Keratinocyte (primary cell): Measurements from ENCODE around the gene HECTD1. TPM values are rescaled to one million over a fixed set of nuclear protein-coding genes. Genes with fewer than 3 reads are reported as not detected.

Source experiments
- DNase-seq: peaks from one replicate; pipeline ENCODE4 v3.0.0-alpha.2; 2011; ENCODE audit warnings: low read depth, missing footprints, low spot score
- FAIRE-seq: peaks from 2 replicates; lab custom pipeline; 2011; peaks lifted over from hg19 to GRCh38; lab: Jason Lieb, UNC
- H2AFZ ChIP-seq: 2 replicates; pipeline ENCODE4 v1.6.0; 2012; ENCODE audit warnings: low read length, control low read depth, inconsistent platforms; ENCODE audit not compliant: control insufficient read depth
- H3K27ac ChIP-seq: 2 replicates; pipeline ENCODE4 v1.5.1; 2011; ENCODE audit warnings: low read length; ENCODE audit not compliant: control insufficient read depth, insufficient read depth
- H3K27me3 ChIP-seq: 3 replicates; pipeline ENCODE4 v1.6.0; 2011; ENCODE audit warnings: low read length; ENCODE audit not compliant: control insufficient read depth, insufficient read depth; ENCODE audit errors: extremely low read depth
- H3K36me3 ChIP-seq, 2 experiments: 2 replicates in 1 of 2; 3 replicates in 1 of 2; pipeline ENCODE4 v1.5.1; 2011; ENCODE audit warnings: low read length in 2 of 2, mild to moderate bottlenecking in 1 of 2; ENCODE audit not compliant: control insufficient read depth in 2 of 2, insufficient read depth in 2 of 2; ENCODE audit errors: extremely low read depth in 1 of 2
- H3K4me1 ChIP-seq: 3 replicates; pipeline ENCODE4 v1.5.1; 2011; ENCODE audit warnings: low read length; ENCODE audit not compliant: control insufficient read depth, insufficient read depth; ENCODE audit errors: extremely low read depth
- H3K4me2 ChIP-seq: 3 replicates; pipeline ENCODE4 v1.6.0; 2011; ENCODE audit warnings: low read depth, low read length; ENCODE audit not compliant: control insufficient read depth, insufficient read depth; ENCODE audit errors: extremely low read depth
- H3K4me3 ChIP-seq, 3 experiments: fragments of 200-600 bp in 1 of 3; sonication (generic) in 1 of 3; 2 replicates in 2 of 3; 3 replicates in 1 of 3; pipeline ENCODE4 v1.5.1; 2011 to 2016; ENCODE audit warnings: low read length in 3 of 3, mild to moderate bottlenecking in 3 of 3, control low read depth in 2 of 3, inconsistent platforms in 1 of 3, low read depth in 1 of 3, mixed read lengths in 1 of 3, mixed run types in 1 of 3, moderate library complexity in 1 of 3; ENCODE audit not compliant: control insufficient read depth in 2 of 3, insufficient read depth in 2 of 3; ENCODE audit errors: extremely low read depth in 1 of 3
- H3K79me2 ChIP-seq: 2 replicates; pipeline ENCODE4 v1.6.0; 2012; ENCODE audit warnings: low read length; ENCODE audit not compliant: control insufficient read depth, insufficient read depth
- H3K9ac ChIP-seq: 3 replicates; pipeline ENCODE4 v1.6.0; 2011; ENCODE audit warnings: low read length; ENCODE audit not compliant: control insufficient read depth, insufficient read depth; ENCODE audit errors: extremely low read depth
- H3K9me1 ChIP-seq: 3 replicates; pipeline ENCODE4 v1.6.0; 2011; ENCODE audit warnings: low read length; ENCODE audit not compliant: control insufficient read depth, insufficient read depth; ENCODE audit errors: extremely low read depth
- H3K9me3 ChIP-seq: 2 replicates; pipeline ENCODE4 v1.5.1; 2012; ENCODE audit warnings: low read depth, low read length; ENCODE audit not compliant: control insufficient read depth
- H4K20me1 ChIP-seq: 3 replicates; pipeline ENCODE4 v1.6.0; 2011; ENCODE audit warnings: low read length; ENCODE audit not compliant: control insufficient read depth, insufficient read depth; ENCODE audit errors: extremely low read depth
- EZH2 ChIP-seq: IDR thresholded peaks from one replicate; pipeline ENCODE4 v1.6.1; 2012; ENCODE audit warnings: inconsistent platforms, mild to moderate bottlenecking, low read length, moderate library complexity
- dilution Hi-C: fragments of 300-500 bp; cut with MboI; formaldehyde crosslinking; loops from one replicate; pipeline ENCODE4 v1.7.0; 2020; ENCODE audit warnings: low sequenced_read_pairs; ENCODE audit not compliant: extremely low pct_ligation_motif_present
- polyA plus RNA-seq, 5 experiments: library from polyadenylated mRNA; depleted of rRNA in 3 of 5; stranded (reverse) in 3 of 5; stranded (forward) in 1 of 5; unstranded in 1 of 5; fragments of >200 nt; gene quantifications; 1 replicate in 1 of 5; 2 replicates in 3 of 5; 3 replicates in 1 of 5; pipeline versions ENCODE4 v1.2.1 to v1.2.3, GENCODE V29; 2011 to 2012; ENCODE audit warnings: missing spikeins in 2 of 5, low read depth in 1 of 5, low replicate concordance in 1 of 5
- TF ChIP-seq, protein P1 (sequence below), 3 experiments: IDR thresholded peaks in 1 of 3; conservative IDR thresholded peaks in 1 of 3; optimal IDR thresholded peaks in 1 of 3; 2 replicates in 2 of 3; 3 replicates in 1 of 3; pipeline versions ENCODE3 to v1.5.1; 2011; ENCODE audit warnings: low read length in 3 of 3, mild to moderate bottlenecking in 3 of 3, moderate library complexity in 2 of 3, control low read depth in 1 of 3, inconsistent platforms in 1 of 3; ENCODE audit not compliant: insufficient read depth in 2 of 3; ENCODE audit errors: extremely low read depth in 1 of 3

Gene HECTD1
- polyA plus RNA-seq, 1 donor (not counting 4 experiments of a cell fraction or from before 2014, with no cell fraction given), result 94.8 TPM

DNA sequence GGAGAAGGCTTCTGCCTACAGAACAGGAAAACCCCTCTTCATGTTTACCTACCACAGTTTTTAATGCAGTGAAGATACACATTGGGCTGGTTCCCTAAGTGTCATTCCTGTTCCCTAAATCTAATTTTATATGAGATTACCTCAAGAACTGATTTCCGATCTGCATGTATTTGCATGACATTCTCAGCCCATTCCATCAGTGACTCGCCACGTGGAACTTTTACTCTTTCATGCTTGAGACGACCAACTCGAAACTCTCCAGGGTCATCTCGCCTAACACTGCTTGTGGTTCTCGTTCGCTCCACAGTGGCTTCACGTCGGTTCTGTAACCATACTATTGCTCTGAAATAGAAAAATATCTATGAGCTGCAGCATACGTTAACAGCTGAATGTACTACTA lies 98.3 kb downstream of the HECTD1 start:
- FAIRE-seq, result no peak
- peaks cover 2% of the 10 kb centered on the region for H4K20me1 ChIP-seq
- no peaks in the 10 kb centered on the region for H3K9me3 ChIP-seq
- no peaks in the 10 kb centered on the region for H3K27me3 ChIP-seq
- no peak overlapping the region for H3K27ac ChIP-seq
- dilution Hi-C loops, result no loop called here
- no peaks in the 10 kb centered on the region for H3K79me2 ChIP-seq
- H3K4me3 ChIP-seq, result no peak overlapping the region
- H3K4me2 ChIP-seq, result no peak overlapping the region
- H2AFZ ChIP-seq, result no peak overlapping the region
- H3K9me1 ChIP-seq, result no peaks in the 10 kb centered on the region
- H3K4me1 ChIP-seq, result no peaks in the 10 kb centered on the region
- no peak overlapping the region for H3K9ac ChIP-seq
- H3K36me3 ChIP-seq, result peaks cover 18 to 34% of the 10 kb centered on the region in 2 experiments
- DNase-seq, result no peak
- TF ChIP-seq, protein P1, sequence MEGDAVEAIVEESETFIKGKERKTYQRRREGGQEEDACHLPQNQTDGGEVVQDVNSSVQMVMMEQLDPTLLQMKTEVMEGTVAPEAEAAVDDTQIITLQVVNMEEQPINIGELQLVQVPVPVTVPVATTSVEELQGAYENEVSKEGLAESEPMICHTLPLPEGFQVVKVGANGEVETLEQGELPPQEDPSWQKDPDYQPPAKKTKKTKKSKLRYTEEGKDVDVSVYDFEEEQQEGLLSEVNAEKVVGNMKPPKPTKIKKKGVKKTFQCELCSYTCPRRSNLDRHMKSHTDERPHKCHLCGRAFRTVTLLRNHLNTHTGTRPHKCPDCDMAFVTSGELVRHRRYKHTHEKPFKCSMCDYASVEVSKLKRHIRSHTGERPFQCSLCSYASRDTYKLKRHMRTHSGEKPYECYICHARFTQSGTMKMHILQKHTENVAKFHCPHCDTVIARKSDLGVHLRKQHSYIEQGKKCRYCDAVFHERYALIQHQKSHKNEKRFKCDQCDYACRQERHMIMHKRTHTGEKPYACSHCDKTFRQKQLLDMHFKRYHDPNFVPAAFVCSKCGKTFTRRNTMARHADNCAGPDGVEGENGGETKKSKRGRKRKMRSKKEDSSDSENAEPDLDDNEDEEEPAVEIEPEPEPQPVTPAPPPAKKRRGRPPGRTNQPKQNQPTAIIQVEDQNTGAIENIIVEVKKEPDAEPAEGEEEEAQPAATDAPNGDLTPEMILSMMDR (optimal IDR thresholded peaks at IDR 0.05 in 1 of 3, IDR thresholded peaks at IDR 0.05 in 1 of 3, conservative IDR thresholded peaks at IDR 0.05 in 1 of 3; ENCODE audit: extremely low read depth in 1 of 3, insufficient read depth in 2 of 3, low read length in 3 of 3), result no peak
- TF ChIP-seq EZH2, result no peak

DNA sequence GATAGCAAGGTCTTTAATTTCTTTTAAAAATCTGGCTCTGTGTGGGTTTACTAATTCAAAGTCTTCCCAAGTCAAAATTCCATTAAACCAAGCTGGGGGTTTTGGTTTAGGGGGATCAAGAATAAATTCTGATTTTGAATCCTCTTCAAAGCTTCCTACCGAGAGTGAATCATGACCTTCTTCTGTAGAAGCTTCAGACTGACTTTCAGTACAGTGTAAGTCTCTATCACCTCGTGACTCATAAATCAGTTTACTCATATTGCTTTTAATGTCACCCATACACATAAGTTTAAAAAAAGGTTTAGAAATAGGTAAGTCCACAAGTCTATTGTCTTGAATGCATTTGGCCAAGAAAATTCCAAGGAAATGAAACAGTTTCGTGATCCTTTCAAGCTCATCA lies 100.8 kb downstream of the HECTD1 start:
- no peaks in the 10 kb centered on the region for H3K27me3 ChIP-seq
- H4K20me1 ChIP-seq, result peaks cover 2% of the 10 kb centered on the region
- FAIRE-seq, result no peak
- TF ChIP-seq EZH2, result no peak
- TF ChIP-seq, protein P1 (optimal IDR thresholded peaks at IDR 0.05 in 1 of 3, IDR thresholded peaks at IDR 0.05 in 1 of 3, conservative IDR thresholded peaks at IDR 0.05 in 1 of 3; ENCODE audit: extremely low read depth in 1 of 3, insufficient read depth in 2 of 3, low read length in 3 of 3), result no peak
- dilution Hi-C loops, result no loop called here
- H3K9me3 ChIP-seq, result no peaks in the 10 kb centered on the region
- H3K9ac ChIP-seq, result no peak overlapping the region
- H3K9me1 ChIP-seq, result no peaks in the 10 kb centered on the region
- no peak overlapping the region for H3K27ac ChIP-seq
- H3K4me2 ChIP-seq, result no peak overlapping the region
- H3K4me1 ChIP-seq, result no peaks in the 10 kb centered on the region
- no peak for DNase-seq
- no peak overlapping the region for H2AFZ ChIP-seq
- H3K4me3 ChIP-seq, result no peak overlapping the region
- H3K79me2 ChIP-seq, result no peaks in the 10 kb centered on the region
- peaks cover 14 to 31% of the 10 kb centered on the region in 2 experiments for H3K36me3 ChIP-seq
